Loucy (cell line): ENCODE data around the gene KIF3C.
"Not testable (repeated sequence)": the region's sequence is repeated elsewhere in the genome, so short reads cannot be mapped to it uniquely, and the experiment has no call there.

Experiments used
- H2AFZ ChIP-seq: fragments of 200-600 bp; sonication (generic); 2 replicates; pipeline ENCODE4 v1.6.0; 2016; ENCODE audit warnings: antibody characterized with exemption, mild to moderate bottlenecking, low read length, moderate library complexity
- H3F3A ChIP-seq: fragments of 200-600 bp; 2 replicates; pipeline ENCODE4 v1.6.0; 2016; ENCODE audit warnings: antibody characterized with exemption, low read depth, mild to moderate bottlenecking
- H3K27me3 ChIP-seq: fragments of 200-600 bp; sonication (generic); 2 replicates; pipeline ENCODE4 v1.6.1; 2014; ENCODE audit warnings: low read length, mild to moderate bottlenecking; ENCODE audit not compliant: insufficient read depth, poor library complexity, severe bottlenecking
- H3K36me3 ChIP-seq: fragments of 200-600 bp; sonication (generic); 2 replicates; pipeline ENCODE4 v1.6.1; 2016; ENCODE audit warnings: low read length; ENCODE audit not compliant: insufficient read depth
- H3K4me1 ChIP-seq: fragments of 200-600 bp; sonication (generic); 2 replicates; pipeline ENCODE4 v1.5.1; 2014; ENCODE audit warnings: low read length, mild to moderate bottlenecking; ENCODE audit not compliant: insufficient read depth, poor library complexity, severe bottlenecking
- H3K4me2 ChIP-seq: fragments of 200-600 bp; sonication (generic); 2 replicates; pipeline ENCODE4 v1.6.0; 2014; ENCODE audit warnings: antibody characterized with exemption, low read length, low read depth, mild to moderate bottlenecking; ENCODE audit not compliant: poor library complexity, severe bottlenecking
- H3K4me3 ChIP-seq: fragments of 200-600 bp; sonication (generic); 2 replicates; pipeline ENCODE4 v1.5.1; 2014; ENCODE audit warnings: low read length, mild to moderate bottlenecking, mixed read lengths; ENCODE audit not compliant: poor library complexity, severe bottlenecking
- H3K79me2 ChIP-seq: fragments of 200-600 bp; sonication (generic); 2 replicates; pipeline ENCODE4 v1.6.1; 2014; ENCODE audit warnings: low read length; ENCODE audit not compliant: insufficient read depth
- H3K9ac ChIP-seq: fragments of 200-600 bp; sonication (generic); 2 replicates; pipeline ENCODE4 v1.6.0; 2014; ENCODE audit warnings: mild to moderate bottlenecking, low read depth, low read length, moderate library complexity; ENCODE audit not compliant: poor library complexity, severe bottlenecking
- H3K9me2 ChIP-seq: fragments of 200-600 bp; sonication (generic); replicated peaks from 2 replicates; pipeline ENCODE4 v1.6.1; 2016; ENCODE audit warnings: low read depth, low read length, mixed read lengths
- H3K9me3 ChIP-seq: fragments of 200-600 bp; sonication (generic); 2 replicates; pipeline ENCODE4 v1.6.1; 2014; ENCODE audit warnings: mild to moderate bottlenecking, antibody characterized with exemption, low read length, low read depth; ENCODE audit not compliant: insufficient read depth
- H4K20me1 ChIP-seq: fragments of 200-600 bp; sonication (generic); 2 replicates; pipeline ENCODE4 v1.6.0; 2014; ENCODE audit warnings: antibody characterized with exemption, low read length, mild to moderate bottlenecking; ENCODE audit not compliant: insufficient read depth, poor library complexity, severe bottlenecking
- EZH2phosphoT487 ChIP-seq: fragments of 200-600 bp; IDR thresholded peaks from 2 replicates; pipeline ENCODE4 v1.6.1; 2018; ENCODE audit warnings: antibody characterized with exemption, mild to moderate bottlenecking, moderate library complexity, borderline replicate concordance
- TF ChIP-seq, protein P1 (sequence below): fragments of 200-600 bp; sonication (generic); conservative IDR thresholded peaks from 2 replicates; pipeline ENCODE4 v1.5.1; 2014; ENCODE audit warnings: mild to moderate bottlenecking, antibody characterized with exemption, low read length

Gene KIF3C

DNA sequence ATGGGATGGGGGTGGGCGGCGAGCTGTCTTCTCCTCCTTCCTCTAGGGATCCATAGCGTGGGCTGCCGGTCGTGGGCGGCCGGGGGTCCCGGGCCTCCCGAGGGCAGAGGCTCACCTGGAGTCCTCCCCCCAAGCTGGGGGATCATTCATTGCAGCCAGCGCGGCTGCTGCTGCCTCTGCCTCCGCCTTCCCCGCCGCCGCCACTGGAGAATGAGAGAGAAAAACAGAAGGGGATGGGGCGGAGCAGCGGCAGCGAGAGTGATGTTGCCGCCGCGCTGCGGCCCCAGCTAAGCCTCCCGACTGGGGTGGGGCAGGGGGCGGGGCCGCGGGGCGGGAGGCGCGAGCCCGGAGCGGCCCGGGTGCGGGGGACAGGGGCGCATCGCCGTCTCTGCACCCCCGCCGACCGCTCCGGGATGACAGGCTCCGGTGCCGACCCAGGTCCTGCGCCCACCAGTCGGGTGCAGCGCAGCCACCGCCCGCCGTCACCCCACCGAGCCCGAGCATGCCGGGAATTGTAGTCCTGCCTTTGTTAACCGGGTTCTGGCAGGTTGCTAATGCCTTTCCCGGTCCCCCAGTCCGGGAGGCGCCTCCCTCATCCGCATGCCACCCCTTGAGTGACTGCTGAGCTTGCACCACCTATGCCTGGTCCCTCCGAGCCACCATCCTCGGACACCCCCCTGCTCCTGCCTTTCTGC, at the start of gene KIF3C:
TSS of gene KIF3C (minus strand) at position 225 of the 695 bp plus-strand sequence. CDS start 580 bp downstream, outside the sequence.
- H3K9me2 ChIP-seq: no peaks in the 10 kb centered on the region
- H3K4me2 ChIP-seq: peak within 1 kb of the TSS; percentile 86
- no peaks in the 10 kb centered on the region for H4K20me1 ChIP-seq
- H3K79me2 ChIP-seq: peaks cover 12% of the 10 kb centered on the region; the same call in 1 of the 2 replicates
- H3K9me3 ChIP-seq: no peaks in the 10 kb centered on the region
- peak within 1 kb of the TSS; percentile 79 for H3K9ac ChIP-seq
- peak within 1 kb of the TSS; percentile 100 for H2AFZ ChIP-seq
- H3K36me3 ChIP-seq: no peaks in the 10 kb centered on the region
- TF ChIP-seq EZH2phosphoT487: no peak
- TF ChIP-seq, protein P1, sequence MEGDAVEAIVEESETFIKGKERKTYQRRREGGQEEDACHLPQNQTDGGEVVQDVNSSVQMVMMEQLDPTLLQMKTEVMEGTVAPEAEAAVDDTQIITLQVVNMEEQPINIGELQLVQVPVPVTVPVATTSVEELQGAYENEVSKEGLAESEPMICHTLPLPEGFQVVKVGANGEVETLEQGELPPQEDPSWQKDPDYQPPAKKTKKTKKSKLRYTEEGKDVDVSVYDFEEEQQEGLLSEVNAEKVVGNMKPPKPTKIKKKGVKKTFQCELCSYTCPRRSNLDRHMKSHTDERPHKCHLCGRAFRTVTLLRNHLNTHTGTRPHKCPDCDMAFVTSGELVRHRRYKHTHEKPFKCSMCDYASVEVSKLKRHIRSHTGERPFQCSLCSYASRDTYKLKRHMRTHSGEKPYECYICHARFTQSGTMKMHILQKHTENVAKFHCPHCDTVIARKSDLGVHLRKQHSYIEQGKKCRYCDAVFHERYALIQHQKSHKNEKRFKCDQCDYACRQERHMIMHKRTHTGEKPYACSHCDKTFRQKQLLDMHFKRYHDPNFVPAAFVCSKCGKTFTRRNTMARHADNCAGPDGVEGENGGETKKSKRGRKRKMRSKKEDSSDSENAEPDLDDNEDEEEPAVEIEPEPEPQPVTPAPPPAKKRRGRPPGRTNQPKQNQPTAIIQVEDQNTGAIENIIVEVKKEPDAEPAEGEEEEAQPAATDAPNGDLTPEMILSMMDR: no peak
- no peaks in the 10 kb centered on the region for H3K27me3 ChIP-seq
- H3F3A ChIP-seq: no peaks in the 10 kb centered on the region
- peaks cover 47% of the 10 kb centered on the region for H3K4me1 ChIP-seq
- H3K4me3 ChIP-seq: peak within 1 kb of the TSS; percentile 97

DNA sequence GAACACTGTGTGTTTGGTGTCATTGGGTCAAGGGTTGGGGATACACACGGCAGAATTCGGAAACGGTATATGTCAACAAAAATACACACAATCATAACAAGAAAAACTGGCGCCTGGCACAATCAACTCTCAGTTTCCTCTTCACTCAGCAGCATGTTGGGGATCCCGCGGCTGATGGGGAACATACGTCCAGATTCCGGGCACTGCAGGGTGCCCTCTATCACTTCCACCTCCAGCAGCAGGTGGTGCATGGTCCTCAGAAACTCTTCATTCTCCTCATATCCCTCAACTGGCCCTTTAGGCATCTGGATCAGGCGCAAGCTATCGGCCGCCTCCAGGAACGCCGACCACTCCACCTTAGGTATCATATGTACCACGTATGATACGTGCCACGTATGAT, 45.8 kb upstream of the KIF3C start:
- H3K9ac ChIP-seq, H3K9me3 ChIP-seq, H3K36me3 ChIP-seq, H3F3A ChIP-seq, H3K79me2 ChIP-seq, H4K20me1 ChIP-seq, H2AFZ ChIP-seq, H3K4me3 ChIP-seq, H3K27me3 ChIP-seq, H3K9me2 ChIP-seq, H3K4me1 ChIP-seq, H3K4me2 ChIP-seq: not testable (repeated sequence)

DNA sequence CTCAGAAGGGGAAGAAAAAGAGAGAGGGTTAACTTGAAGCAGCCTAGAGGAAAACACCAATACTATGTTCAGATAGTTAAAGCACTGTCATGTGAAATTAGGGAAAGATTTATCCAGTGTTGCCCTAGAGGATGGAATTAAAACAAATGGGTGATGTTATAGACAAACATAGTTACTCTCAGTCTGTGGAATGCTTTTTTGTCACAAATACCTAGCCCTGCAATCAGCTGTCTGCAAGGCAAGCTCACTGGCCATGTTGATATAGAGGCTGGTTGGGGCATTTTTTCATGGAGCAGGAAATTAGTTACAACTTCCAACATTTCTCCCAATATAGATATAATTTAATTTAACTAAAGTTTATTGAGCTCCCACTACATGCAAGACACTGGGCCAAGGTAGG, 43.2 kb upstream of the KIF3C start:
- Histone ChIP-seq H3F3A (no peaks in the 10 kb centered on the region), H3K9me2 (no peaks in the 10 kb centered on the region), H3K9me3 (no peaks in the 10 kb centered on the region), H3K4me2 (no peak overlapping the region), H4K20me1 (no peaks in the 10 kb centered on the region), H3K4me3 (no peak overlapping the region), H3K79me2 (no peaks in the 10 kb centered on the region), H3K4me1 (peaks cover 4% of the 10 kb centered on the region), H3K9ac (no peak overlapping the region), H2AFZ (no peak overlapping the region), H3K27me3 (no peaks in the 10 kb centered on the region), H3K36me3 (no peaks in the 10 kb centered on the region)
- TF ChIP-seq, protein P1: no peak
- no peak for TF ChIP-seq EZH2phosphoT487

DNA sequence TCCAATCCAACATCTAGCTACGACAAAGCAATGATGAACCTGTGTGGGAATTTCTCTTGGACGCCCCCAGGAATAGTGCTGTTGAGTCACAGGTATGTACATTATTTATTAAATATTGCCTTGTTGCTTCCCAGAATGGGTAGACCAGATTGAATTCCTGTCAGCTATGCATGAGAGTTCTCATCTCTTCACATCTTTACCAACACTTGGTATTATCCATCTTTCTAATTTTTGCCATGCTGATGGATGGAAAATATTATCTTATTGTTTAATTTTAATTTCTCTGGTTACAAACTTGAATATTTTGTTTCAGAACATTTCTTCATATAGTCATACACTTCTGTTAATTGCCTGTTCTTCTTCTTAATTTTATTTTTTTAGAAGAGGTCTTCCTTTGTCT, 42.0 kb upstream of the KIF3C start:
- TF ChIP-seq EZH2phosphoT487: no peak
- TF ChIP-seq, protein P1: no peak
- Histone ChIP-seq H3K79me2 (no peaks in the 10 kb centered on the region), H3K4me2 (no peak overlapping the region), H3F3A (no peaks in the 10 kb centered on the region), H3K9me2 (no peaks in the 10 kb centered on the region), H3K9ac (no peak overlapping the region), H3K4me3 (no peak overlapping the region), H2AFZ (no peak overlapping the region), H4K20me1 (no peaks in the 10 kb centered on the region), H3K27me3 (no peaks in the 10 kb centered on the region), H3K4me1 (peaks cover 4% of the 10 kb centered on the region), H3K9me3 (no peaks in the 10 kb centered on the region), H3K36me3 (no peaks in the 10 kb centered on the region)
